Epithelial cell of prostate (primary cell): ENCODE measurements around the gene CLPSL2.
A peak's percentile ranks its signal among the peaks of the same experiment; 100 is the strongest.

ENCODE experiments used
- DNase-seq: peaks from one replicate; pipeline ENCODE4 v3.0.0-alpha.2; 2011; ENCODE audit warnings: low read depth, low spot score
- H3K27ac ChIP-seq: fragments of 450-650 bp; 2 replicates; pipeline ENCODE4 v1.5.1; 2017; ENCODE audit warnings: mild to moderate bottlenecking

CLPSL2 gene

GRCh38 chr6:35745509-35745908 lies 30.9 kb upstream of the CLPSL2 start:
- H3K27ac ChIP-seq: no peak overlapping the region
- DNase-seq: no peak

- DNase-seq: no peak
- H3K27ac ChIP-seq: no peak overlapping the region
Measured at GRCh38 chr6:35746516-35746915, 29.9 kb upstream of the CLPSL2 start.

DNA sequence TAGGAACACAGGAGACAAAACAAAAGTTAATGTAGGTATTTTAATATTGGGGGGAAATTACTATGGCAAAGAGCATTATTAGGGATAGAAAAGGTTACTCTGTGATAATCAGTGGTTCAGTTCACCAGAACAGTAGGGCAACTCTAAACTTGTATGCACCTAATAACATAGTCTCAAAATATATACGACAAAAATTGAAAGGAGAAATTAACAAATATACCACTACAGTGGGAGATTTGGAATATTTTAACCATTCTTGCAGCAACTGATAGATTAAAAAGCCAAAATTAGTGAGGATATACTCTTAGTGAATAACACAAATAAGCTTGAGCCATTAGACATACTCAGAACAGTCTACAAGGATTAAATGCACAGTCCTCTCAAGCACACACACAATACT lies 28.5 kb upstream of the CLPSL2 start:
- H3K27ac ChIP-seq: no peak overlapping the region
- DNase-seq: no peak

- no peak for DNase-seq
- H3K27ac ChIP-seq: no peak overlapping the region
Measured at GRCh38 chr6:35750557-35750956, 25.8 kb upstream of the CLPSL2 start.

DNA sequence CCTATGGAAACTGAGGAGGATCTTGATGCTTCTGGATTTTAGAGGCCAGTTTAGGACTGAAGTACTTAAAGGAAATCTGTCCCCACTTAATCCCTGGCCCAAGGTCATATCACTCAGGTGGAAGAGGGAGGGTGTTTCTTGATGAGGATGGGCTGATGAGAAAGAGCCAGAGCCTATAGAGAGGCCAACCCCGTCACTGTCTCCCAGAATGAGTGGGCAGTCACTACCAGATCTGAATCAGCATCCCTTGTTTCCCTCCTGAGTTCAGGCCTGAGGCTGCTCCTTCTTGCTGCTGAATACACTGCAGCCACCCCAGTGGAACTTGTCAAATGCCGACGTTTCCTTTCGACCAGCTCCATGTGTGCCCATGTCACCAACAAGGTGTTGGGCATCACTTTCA lies 24.8 kb upstream of the CLPSL2 start:
- DNase-seq: no peak
- H3K27ac ChIP-seq: no peak overlapping the region

DNA sequence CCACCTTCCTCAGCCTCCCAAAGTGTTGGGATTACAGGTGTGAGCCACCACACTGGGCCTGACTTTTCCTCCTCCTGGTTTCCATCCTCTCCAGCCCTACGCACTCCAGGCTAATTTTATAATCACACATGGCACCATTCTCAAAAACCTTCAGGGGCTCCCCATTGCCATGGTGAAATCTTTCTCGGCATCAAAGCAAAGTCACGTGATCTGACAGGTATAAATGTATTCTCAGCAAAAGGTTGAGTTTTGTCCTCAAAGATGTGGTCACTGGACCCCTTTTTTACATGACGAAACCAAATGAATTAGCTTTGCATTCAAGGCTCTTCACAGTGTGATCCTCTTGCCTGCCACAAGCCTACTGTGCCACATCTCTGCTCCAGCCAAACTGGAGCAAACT lies 24.1 kb upstream of the CLPSL2 start:
- H3K27ac ChIP-seq: no peak overlapping the region
- DNase-seq: no peak

GRCh38 chr6:35754452-35755277 lies 21.7 kb upstream of the CLPSL2 start:
- H3K27ac ChIP-seq: no peak overlapping the region
- DNase-seq: peak; percentile 34

DNA sequence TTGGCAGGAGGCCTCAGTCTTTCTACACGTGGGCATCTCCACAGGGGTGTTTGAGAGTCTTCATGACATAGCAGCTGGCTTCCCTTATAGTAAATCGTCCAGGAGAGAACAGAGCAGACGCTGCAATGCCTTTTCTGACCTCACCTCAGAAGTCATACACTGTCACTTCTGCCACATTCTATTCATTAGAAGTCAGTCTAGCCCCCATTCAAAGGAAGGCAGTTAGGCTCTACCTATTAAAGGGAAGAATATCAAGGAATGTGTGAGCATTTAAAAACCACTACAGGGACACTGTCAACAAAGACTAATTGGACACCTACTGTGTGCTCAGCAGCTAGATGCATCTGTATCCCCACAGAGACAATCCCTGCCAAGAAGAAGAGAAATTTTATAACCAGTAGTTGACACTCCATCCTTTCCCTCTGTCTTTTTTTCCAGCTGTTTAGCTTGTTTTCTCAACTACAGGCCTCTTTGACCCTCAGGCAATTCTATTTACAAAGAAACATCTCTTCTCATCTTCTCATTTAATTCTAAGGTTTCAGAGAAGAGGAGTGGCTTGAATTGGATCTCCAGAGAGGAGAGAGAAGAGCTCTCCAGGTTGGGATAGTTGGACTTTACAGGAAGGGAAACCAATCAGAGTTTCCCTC lies 21.0 kb upstream of the CLPSL2 start:
- no peak overlapping the region for H3K27ac ChIP-seq
- DNase-seq: no peak

DNA sequence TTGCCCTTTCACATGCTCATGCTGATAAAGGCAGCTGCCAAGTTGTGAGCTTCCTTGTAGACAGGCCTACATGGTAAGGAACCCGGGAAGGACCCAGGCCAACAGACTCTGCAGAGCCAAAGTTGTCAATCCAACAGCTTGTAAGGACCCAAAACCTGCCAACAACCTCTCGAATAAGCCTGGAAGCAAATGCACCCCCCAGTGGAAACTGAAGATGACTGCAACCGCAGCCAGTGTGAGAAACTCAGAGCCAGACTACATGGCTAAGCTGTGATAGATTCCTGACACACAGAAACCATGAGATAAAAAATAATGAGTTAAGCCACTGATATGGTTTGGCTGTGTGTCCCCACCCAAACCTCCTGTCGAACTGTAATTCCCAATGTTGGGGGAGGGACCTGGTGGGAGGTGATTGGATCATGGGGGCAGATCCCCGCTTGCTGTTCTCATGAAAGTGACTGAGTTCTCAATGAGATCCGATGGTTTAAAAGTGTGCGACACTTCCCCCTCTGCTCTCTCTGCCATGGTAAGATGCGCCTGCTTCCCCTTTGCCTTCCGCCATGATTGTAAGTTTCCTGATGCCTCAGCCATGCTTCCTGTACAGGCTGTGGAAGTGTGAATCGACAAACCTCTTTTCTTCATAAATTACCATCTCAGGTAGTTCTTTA lies 18.8 kb upstream of the CLPSL2 start:
- H3K27ac ChIP-seq: no peak overlapping the region
- no peak for DNase-seq

GRCh38 chr6:35759426-35759825 lies 17.0 kb upstream of the CLPSL2 start:
- H3K27ac ChIP-seq: no peak overlapping the region
- DNase-seq: no peak

DNA sequence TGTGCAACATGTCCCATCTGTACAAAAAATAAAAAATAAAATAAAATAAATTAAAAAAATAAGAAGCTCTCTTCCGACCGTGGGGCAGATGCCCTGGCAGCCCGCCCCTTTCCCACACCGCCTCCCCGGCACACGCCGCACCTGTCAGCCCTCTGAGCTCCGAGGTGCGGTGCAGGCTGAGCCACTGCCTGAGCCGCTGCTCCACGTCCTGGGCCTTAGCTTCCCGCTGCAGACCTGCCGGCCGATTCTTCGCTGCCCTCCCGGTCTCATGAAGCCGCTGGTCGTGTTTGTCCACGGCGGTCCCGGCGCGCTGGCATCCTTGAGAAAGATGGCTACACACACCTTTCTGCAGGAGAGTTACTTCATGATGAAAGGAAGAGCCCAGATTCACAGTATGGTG lies 10.7 kb upstream of the CLPSL2 start:
- no peak for DNase-seq

DNA sequence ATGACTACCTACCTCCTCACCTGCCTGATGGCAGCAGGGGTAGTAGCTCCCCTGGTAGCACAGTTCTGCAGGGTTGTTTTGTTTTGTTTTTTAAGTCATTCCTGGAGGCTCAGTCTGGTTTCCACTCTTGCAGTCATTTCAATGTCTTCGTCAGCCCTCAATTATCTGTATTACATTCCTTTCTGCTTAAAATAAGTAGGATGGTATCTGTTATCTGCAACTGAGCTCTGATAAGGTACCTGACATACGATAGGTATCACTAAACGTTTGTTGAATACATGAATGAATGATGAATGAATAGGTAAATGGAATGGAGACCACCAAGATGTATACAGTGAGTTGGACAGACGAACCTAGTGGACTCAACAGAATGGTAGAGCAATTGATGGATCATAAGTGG lies 7.2 kb upstream of the CLPSL2 start:
- H3K27ac ChIP-seq: no peak overlapping the region
- no peak for DNase-seq

More for the DNA sequence above, 10.7 kb upstream of the CLPSL2 start:
- no peak overlapping the region for H3K27ac ChIP-seq

GRCh38 chr6:35771343-35771627 lies 5.1 kb upstream of the CLPSL2 start:
- no peak for DNase-seq
- no peak overlapping the region for H3K27ac ChIP-seq

DNA sequence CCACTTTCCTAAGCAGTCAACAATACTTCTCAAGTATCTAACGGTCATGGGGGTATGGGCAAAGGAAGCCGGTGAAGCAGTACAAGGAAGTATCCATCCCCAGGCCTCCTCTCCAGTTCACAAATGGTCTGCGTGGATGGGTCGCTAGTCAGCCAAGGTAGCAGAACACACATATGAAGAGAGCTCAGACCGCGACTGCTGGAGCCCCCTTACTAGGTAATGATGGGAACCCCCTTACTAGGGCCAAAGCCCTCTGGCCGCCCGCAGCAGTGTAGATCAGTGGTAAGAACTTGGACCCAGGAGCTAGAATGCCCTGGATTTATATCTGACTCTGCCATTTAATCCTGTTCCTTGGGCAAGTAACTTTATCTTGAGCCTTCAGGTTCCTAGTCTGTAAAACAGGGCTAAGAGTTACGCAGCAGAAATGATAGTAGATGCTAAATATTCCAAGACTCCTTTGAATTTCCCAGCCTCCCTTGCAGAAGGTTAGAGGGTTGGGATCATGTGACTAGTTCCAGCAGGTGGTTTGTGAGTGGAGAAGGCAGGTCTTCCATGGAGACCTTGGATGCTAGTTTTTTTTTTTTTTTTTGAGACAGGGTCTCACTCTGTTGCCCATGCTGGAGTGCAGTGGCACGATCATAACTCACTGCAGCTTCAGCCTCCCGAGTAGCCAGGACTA lies 2.1 kb upstream of the CLPSL2 start:
- DNase-seq: no peak
- H3K27ac ChIP-seq: no peak overlapping the region

DNA sequence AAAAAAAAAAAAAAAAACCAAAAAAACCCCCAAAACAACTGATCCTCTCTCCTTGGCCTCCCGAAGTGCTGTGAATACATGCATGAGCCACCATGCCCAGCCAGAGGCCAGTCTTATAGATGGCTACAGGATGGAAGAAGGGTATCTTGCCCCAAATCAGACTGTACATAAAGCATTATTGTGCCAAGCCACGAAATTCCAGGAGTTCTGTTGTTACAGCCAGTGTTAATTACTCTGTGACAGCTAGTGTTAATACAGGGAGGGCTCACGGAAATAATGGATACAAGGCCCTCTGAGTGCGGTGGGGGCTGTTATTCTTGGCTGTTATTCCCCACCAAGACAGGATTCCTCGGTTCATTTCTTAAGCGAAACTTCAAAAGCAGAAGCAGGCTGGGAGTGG lies 1.4 kb upstream of the CLPSL2 start:
- DNase-seq: no peak
- no peak overlapping the region for H3K27ac ChIP-seq

DNA sequence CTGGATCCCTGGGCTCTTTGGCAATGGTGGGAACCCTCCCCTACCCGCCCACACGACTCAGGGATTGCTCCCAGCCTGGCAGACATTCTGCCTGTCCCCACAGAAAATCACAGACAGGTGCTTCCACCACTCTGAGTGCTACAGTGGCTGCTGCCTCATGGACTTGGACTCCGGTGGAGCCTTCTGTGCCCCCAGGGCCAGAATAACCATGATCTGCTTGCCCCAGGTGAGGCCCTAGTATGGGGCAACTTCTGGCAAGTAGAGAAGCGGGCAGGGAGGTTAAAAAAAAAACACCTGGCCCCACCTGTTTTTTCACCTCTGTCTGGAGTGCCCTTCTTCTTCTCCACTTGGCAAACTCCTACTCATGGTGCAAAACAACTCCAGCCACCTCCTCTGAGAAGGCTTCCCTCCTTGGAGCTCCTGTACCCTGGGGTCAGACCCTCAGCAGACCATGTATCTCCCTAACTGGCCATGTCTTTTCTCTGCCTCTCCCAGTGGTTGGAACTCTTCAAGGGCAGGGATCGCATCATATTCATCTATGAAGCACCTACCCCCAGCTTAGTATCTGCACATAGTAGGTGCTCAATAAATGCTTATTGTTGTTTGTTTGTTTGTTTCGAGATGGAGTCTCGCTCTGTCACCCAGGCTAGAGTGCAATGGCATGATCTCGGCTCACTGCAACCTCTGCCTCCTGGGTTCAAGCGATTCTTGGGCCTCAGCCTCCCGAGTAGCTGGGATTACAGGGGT lies 1.1 kb downstream of the CLPSL2 start:
- H3K27ac ChIP-seq: no peak overlapping the region
- no peak for DNase-seq

- H3K27ac ChIP-seq: no peak overlapping the region
- DNase-seq: no peak
Measured at GRCh38 chr6:35778437-35778836, 2.0 kb downstream of the CLPSL2 start.

- no peak within 1 kb of the TSS for H3K27ac ChIP-seq
- no peak for DNase-seq
Measured at GRCh38 chr6:35780719-35781118, 4.3 kb downstream of the CLPSL2 start, which contains the start of gene CLPSL1. Gene CLPSL1 (plus strand): TSS chr6:35781019. CDS start chr6:35781111, 92 bp downstream.

GRCh38 chr6:35781290-35781689 lies 4.9 kb downstream of the CLPSL2 start:
- DNase-seq: no peak
- no peak overlapping the region for H3K27ac ChIP-seq

- H3K27ac ChIP-seq: no peak overlapping the region
- DNase-seq: no peak
Measured at GRCh38 chr6:35782424-35782823, 6.0 kb downstream of the CLPSL2 start.
